Neural cell (in vitro differentiated cells): ENCODE measurements around the gene VAMP1. TPM values are rescaled to one million over a fixed set of nuclear protein-coding genes. Genes with fewer than 3 reads are reported as not detected.

Source experiments
- H2AFZ ChIP-seq: fragments of 200-600, 300-800 bp; sonication (generic), shearing (Covaris generic); 2 replicates; pipeline ENCODE4 v1.6.0; 2014; ENCODE audit warnings: low read depth, mild to moderate bottlenecking, antibody characterized with exemption, low read length, moderate library complexity
- H3F3A ChIP-seq: fragments of 200-600 bp; shearing (Covaris generic); 2 replicates; pipeline ENCODE4 v1.6.1; 2016; ENCODE audit warnings: mild to moderate bottlenecking, moderate library complexity, mixed read lengths, antibody characterized with exemption, low read length; ENCODE audit not compliant: insufficient read depth, poor library complexity, severe bottlenecking
- H3K27ac ChIP-seq: fragments of 200-600, 300-800 bp; sonication (generic), shearing (Covaris generic); 2 replicates; pipeline ENCODE4 v1.5.1; 2014; ENCODE audit warnings: mild to moderate bottlenecking, low read length, moderate library complexity
- H3K27me3 ChIP-seq: fragments of 300-800, 200-600 bp; sonication (generic), shearing (Covaris generic); 2 replicates; pipeline ENCODE4 v1.6.0; 2014; ENCODE audit warnings: mild to moderate bottlenecking, low read depth, low read length, moderate library complexity; ENCODE audit not compliant: insufficient read depth
- H3K36me3 ChIP-seq: fragments of 300-800, 200-600 bp; sonication (generic), shearing (Covaris generic); 2 replicates; pipeline ENCODE4 v1.5.1; 2014; ENCODE audit warnings: mild to moderate bottlenecking, antibody characterized with exemption, low read length, moderate library complexity; ENCODE audit not compliant: insufficient read depth
- H3K4me2 ChIP-seq: fragments of 300-800, 200-600 bp; sonication (generic), shearing (Covaris generic); 2 replicates; pipeline ENCODE4 v1.6.0; 2014; ENCODE audit warnings: mild to moderate bottlenecking, low read length
- H3K4me3 ChIP-seq: fragments of 300-800, 200-600 bp; sonication (generic), shearing (Covaris generic); 2 replicates; pipeline ENCODE4 v1.5.1; 2014; ENCODE audit warnings: mild to moderate bottlenecking, low read length, moderate library complexity
- H3K79me2 ChIP-seq: fragments of 200-600 bp; shearing (Covaris generic); replicated peaks from 2 replicates; pipeline ENCODE4 v1.6.0; 2014; ENCODE audit warnings: mild to moderate bottlenecking, low read length, moderate library complexity; ENCODE audit not compliant: insufficient read depth
- H3K9ac ChIP-seq: fragments of 300-800, 200-600 bp; sonication (generic), shearing (Covaris generic); 2 replicates; pipeline ENCODE4 v1.6.1; 2016; ENCODE audit warnings: mild to moderate bottlenecking, low read length, mixed read lengths
- H3K9me2 ChIP-seq: fragments of 200-600 bp; shearing (Covaris generic); 2 replicates; pipeline ENCODE4 v1.6.1; 2016; ENCODE audit warnings: mild to moderate bottlenecking, low read length, mixed read lengths; ENCODE audit not compliant: insufficient read depth
- H3K9me3 ChIP-seq: fragments of 200-600, 300-800 bp; sonication (generic), shearing (Covaris generic); 2 replicates; pipeline ENCODE4 v1.6.1; 2016; ENCODE audit warnings: mild to moderate bottlenecking, mixed run types, low read length, moderate library complexity, mixed read lengths
- H4K20me1 ChIP-seq: fragments of 200-600 bp; shearing (Covaris generic); 2 replicates; pipeline ENCODE4 v1.6.1; 2016; ENCODE audit warnings: mild to moderate bottlenecking, mixed run types; ENCODE audit not compliant: insufficient read depth
- CTCF ChIP-seq: fragments of 450-650 bp; IDR thresholded peaks from 2 replicates; pipeline ENCODE4 v1.5.1; 2014; ENCODE audit warnings: antibody characterized with exemption, mild to moderate bottlenecking, moderate library complexity; ENCODE audit not compliant: poor library complexity, severe bottlenecking
- EP300 ChIP-seq: fragments of 450-650 bp; conservative IDR thresholded peaks from 2 replicates; pipeline ENCODE4 v1.6.1; 2014; ENCODE audit warnings: antibody characterized with exemption, mild to moderate bottlenecking, moderate library complexity; ENCODE audit not compliant: poor library complexity, severe bottlenecking
- EZH2 ChIP-seq: fragments of 200-600, 300-800 bp; shearing (Covaris generic), sonication (generic); IDR thresholded peaks from 2 replicates; pipeline ENCODE4 v1.6.1; 2014; ENCODE audit warnings: antibody characterized with exemption, low read length, borderline replicate concordance, mild to moderate bottlenecking; ENCODE audit not compliant: insufficient read depth, poor library complexity, severe bottlenecking
- MXI1 ChIP-seq: fragments of 450-650 bp; conservative IDR thresholded peaks from 2 replicates; pipeline ENCODE4 v1.6.1; 2014; ENCODE audit warnings: antibody characterized with exemption, mild to moderate bottlenecking; ENCODE audit not compliant: poor library complexity, severe bottlenecking
- POLR2AphosphoS5 ChIP-seq: IDR thresholded peaks from 2 replicates; pipeline ENCODE4 v1.6.1; 2012
- RAD21 ChIP-seq: fragments of 450-650 bp; conservative IDR thresholded peaks from 2 replicates; pipeline ENCODE4 v1.6.1; 2014; ENCODE audit warnings: antibody characterized with exemption, mild to moderate bottlenecking, moderate library complexity
- REST ChIP-seq: IDR thresholded peaks from 2 replicates; pipeline ENCODE4 v1.6.1; 2012; ENCODE audit warnings: borderline replicate concordance
- SMC3 ChIP-seq: fragments of 450-650 bp; conservative IDR thresholded peaks from 2 replicates; pipeline ENCODE4 v1.6.1; 2014; ENCODE audit warnings: antibody characterized with exemption, mild to moderate bottlenecking, moderate library complexity; ENCODE audit not compliant: poor library complexity
- TAF1 ChIP-seq: IDR thresholded peaks from 2 replicates; pipeline ENCODE4 v1.6.1; 2012; ENCODE audit warnings: low read depth
- polyA plus RNA-seq: library from polyadenylated mRNA; depleted of rRNA; stranded (reverse); fragments of >200 nt; gene quantifications from 2 replicates; pipeline ENCODE4 v1.2.3, GENCODE V29; 2014

Gene VAMP1
- polyA plus RNA-seq, 1 donor from 2014 or later: 4.3 TPM

DNA sequence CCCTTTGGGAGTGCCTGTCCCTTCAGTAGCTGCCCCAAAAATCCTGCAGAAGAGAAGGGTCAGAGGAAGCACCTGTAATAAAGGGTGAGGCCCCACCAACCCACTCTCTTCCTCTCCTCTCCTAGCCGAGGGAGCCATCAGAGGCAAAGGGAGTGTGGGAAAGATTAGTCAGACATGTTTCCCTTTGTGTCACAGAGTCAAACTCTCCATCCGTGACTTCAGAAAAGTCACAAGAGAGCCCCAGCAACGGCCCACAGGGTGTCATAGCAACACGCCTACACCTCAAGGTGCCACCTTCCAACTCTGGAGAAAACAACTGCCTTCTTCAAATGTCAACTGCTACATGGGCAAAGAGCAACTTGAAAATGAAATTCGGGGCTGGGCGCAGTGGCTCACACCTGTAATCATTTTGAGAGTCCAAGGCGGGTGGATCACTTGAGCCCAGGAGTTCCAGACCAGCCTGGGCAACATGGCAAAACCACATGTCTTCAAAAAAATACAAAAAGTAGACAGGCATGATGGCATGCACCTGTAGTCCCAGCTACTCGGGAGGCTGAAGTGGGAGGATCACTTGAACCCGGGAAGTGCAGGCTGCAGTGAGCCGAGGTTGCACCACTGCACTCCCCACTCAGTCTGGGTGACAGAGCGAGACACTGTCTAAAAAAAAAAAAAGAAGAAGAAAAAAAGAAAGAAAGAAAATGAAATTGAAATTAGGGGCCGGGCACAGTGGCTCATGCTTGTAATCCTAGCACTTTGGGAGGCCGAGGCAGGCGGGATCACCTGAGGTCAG lies 43.4 kb downstream of the VAMP1 start:
- no peak overlapping the region for H3K4me3 ChIP-seq
- no peak overlapping the region for H3K9ac ChIP-seq
- TF ChIP-seq REST (no peak), POLR2AphosphoS5 (no peak), MXI1 (no peak), EZH2 (no peak), EP300 (no peak), SMC3 (no peak), TAF1 (no peak), RAD21 (no peak), CTCF (no peak)
- H3K9me3 ChIP-seq: no peaks in the 10 kb centered on the region
- H3K9me2 ChIP-seq: no peaks in the 10 kb centered on the region
- H2AFZ ChIP-seq: no peak overlapping the region
- H3K36me3 ChIP-seq: no peaks in the 10 kb centered on the region
- H3F3A ChIP-seq: no peaks in the 10 kb centered on the region
- H3K79me2 ChIP-seq: no peaks in the 10 kb centered on the region
- no peak overlapping the region for H3K27ac ChIP-seq
- H3K27me3 ChIP-seq: no peaks in the 10 kb centered on the region
- H3K4me2 ChIP-seq: no peak overlapping the region
- H4K20me1 ChIP-seq: no peaks in the 10 kb centered on the region

DNA sequence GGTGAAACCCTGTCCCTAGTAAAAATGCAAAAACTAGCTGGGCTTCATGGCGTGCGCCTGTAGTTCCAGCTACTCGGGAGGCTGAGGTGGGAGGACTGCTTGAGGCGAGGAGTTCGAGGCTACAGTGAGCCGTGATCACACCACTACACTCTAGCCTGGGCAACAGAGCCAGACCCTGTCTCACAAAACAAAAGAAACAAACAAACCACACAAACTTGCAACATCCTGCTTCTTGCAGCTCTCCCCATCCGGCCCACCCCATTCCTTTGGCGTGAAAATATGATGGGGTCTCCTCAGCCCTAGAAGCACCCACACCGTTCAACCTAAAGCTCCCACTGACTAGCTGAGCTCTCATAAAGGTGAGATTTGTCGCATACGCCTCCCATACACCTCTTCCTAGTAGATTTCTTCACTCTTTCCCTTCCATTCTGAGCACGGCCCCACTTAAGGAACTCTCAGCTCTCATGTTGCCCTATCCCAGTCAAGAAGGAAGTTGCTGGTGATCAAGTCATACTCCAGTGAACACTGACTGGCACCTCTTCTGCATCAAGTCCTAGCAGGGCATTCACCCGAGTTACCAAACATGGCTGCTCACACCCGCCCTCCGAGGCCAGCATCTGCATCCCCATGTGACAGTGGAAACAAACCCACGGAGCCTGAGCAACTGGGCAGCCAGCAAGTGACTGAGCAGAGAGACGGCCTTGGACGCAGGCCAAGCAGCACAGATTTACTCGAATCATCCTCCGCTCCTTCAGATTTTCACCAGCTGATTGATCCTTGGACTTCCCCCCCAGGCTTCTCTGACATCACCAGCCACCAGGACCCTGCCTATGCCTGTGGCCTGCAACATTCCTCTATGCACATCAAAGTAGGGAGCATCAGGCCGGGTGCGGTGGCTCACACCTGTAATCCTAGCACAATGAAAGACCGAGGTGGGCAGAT lies 44.6 kb downstream of the VAMP1 start:
- no peak overlapping the region for H3K27ac ChIP-seq
- TF ChIP-seq CTCF (no peak), SMC3 (no peak), EZH2 (no peak), REST (no peak), EP300 (no peak), RAD21 (no peak), TAF1 (no peak), POLR2AphosphoS5 (no peak), MXI1 (no peak)
- no peak overlapping the region for H3K4me2 ChIP-seq
- H3K4me3 ChIP-seq: no peak overlapping the region
- no peak overlapping the region for H3K9ac ChIP-seq
- no peaks in the 10 kb centered on the region for H3K79me2 ChIP-seq
- no peak overlapping the region for H2AFZ ChIP-seq
- no peaks in the 10 kb centered on the region for H3K9me2 ChIP-seq
- H3K9me3 ChIP-seq: no peaks in the 10 kb centered on the region
- H3K27me3 ChIP-seq: no peaks in the 10 kb centered on the region
- no peaks in the 10 kb centered on the region for H3K36me3 ChIP-seq
- H3F3A ChIP-seq: no peaks in the 10 kb centered on the region
- H4K20me1 ChIP-seq: no peaks in the 10 kb centered on the region
